ENCODE results near the gene WDR46.

DNA sequence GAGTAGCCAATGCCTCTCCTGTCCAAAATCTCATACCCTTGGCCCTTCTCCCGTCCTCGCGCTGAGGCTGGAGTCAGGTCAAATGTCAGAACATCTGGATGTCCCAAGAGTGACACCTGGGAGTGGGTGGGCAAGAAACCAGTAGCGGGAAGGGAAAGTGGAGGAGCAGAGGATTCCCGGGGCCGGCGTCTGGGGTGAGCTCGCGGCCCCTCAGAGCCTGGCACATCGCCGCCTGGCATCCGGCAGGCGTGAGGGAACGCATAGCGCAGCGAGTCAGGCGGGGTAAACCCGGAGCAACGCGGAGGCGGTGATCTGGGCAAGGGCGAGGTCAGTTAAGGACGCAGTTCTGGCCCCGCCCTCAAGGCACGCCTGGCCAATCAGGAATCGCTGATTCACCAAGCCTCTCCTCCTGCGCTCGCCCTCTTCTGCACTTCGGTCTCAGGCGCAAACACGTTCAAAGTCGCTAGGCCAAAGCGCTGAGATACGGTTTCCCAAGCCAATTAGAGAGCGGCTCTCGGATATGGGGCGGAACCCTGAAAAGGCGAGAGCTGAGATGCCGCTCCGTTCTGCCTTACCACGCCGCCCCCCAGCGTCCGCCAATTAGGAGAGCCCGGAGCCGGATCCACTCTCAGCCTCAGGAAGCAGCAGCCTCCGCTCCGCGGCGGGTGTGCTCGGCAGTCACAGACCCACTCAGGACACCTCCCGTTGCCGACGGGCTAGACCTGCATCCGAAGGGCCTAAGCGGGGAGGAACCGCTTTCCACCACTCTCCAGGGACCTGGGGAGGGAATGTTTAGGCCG lies 39.9 kb downstream of the WDR46 start:
- TF ChIP-seq, protein P1, sequence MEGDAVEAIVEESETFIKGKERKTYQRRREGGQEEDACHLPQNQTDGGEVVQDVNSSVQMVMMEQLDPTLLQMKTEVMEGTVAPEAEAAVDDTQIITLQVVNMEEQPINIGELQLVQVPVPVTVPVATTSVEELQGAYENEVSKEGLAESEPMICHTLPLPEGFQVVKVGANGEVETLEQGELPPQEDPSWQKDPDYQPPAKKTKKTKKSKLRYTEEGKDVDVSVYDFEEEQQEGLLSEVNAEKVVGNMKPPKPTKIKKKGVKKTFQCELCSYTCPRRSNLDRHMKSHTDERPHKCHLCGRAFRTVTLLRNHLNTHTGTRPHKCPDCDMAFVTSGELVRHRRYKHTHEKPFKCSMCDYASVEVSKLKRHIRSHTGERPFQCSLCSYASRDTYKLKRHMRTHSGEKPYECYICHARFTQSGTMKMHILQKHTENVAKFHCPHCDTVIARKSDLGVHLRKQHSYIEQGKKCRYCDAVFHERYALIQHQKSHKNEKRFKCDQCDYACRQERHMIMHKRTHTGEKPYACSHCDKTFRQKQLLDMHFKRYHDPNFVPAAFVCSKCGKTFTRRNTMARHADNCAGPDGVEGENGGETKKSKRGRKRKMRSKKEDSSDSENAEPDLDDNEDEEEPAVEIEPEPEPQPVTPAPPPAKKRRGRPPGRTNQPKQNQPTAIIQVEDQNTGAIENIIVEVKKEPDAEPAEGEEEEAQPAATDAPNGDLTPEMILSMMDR (IDR thresholded peaks at IDR 0.05 in 8 of 11, conservative IDR thresholded peaks at IDR 0.05 in 3 of 11) = peak in 7 of 11 experiments; percentile 10 to 58 (median 27)
- TF ChIP-seq POLR2A (IDR thresholded peaks at IDR 0.05) (peak; percentile 25 to 77 (median 71)), POLR2AphosphoS5 (IDR thresholded peaks at IDR 0.05) (peak; percentile 94 to 97 (median 96))

Data from spleen (tissue), 7 donors.